HG02678 (cell line): ENCODE data around the gene AP3M1.
A peak's percentile ranks its signal among the peaks of the same experiment; 100 is the strongest.

Experiments used
- ATAC-seq: cut with Tn5 transposase; IDR thresholded peaks from one replicate; pipeline ENCODE4 v1.9.1; 2021; ENCODE audit warnings: mild to moderate bottlenecking, moderate library complexity; ENCODE audit not compliant: unreplicated experiment

AP3M1 gene

GRCh38 chr10:74117738-74118137 is 32.9 kb downstream of the AP3M1 start:
- ATAC-seq: peak; percentile 57

DNA sequence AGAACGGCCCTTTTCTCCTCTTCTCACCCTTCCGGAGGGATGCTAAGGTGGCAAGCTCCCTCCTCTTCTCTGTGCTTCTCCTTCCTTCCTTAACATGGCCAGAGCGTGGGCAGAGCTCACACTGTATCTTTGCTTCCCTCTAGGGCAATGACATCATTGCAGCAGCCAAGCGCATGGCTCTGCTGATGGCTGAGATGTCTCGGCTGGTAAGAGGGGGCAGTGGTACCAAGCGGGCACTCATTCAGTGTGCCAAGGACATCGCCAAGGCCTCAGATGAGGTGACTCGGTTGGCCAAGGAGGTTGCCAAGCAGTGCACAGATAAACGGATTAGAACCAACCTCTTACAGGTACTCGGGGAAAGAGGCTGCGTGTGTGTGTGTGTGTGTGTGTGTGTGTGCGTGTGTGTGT is 36.6 kb downstream of the AP3M1 start:
- ATAC-seq: no peak

- no peak for ATAC-seq
Measured at GRCh38 chr10:74113546-74113945, 37.1 kb downstream of the AP3M1 start.

DNA sequence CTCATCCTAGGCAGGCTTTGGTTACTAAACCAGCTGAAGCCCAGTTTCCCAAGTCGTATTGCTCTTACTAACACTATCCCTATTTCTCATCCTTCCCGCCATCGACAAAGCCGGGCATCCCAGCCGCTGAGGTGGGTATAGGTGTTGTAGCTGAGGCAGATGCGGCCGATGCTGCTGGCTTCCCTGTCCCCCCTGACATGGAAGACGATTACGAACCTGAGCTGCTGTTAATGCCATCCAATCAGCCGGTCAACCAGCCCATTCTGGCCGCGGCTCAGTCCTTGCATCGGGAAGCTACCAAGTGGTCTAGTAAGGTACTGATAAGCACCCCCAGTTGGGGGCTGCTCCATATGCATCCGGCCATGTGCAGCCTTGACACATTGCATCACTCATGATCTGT is 38.8 kb downstream of the AP3M1 start:
- no peak for ATAC-seq

GRCh38 chr10:74110120-74110519 is 40.5 kb downstream of the AP3M1 start:
- no peak for ATAC-seq

GRCh38 chr10:74109452-74109851 is 41.2 kb downstream of the AP3M1 start:
- no peak for ATAC-seq

GRCh38 chr10:74107391-74107790 is 43.2 kb downstream of the AP3M1 start:
- ATAC-seq: no peak

- ATAC-seq: no peak
Measured at GRCh38 chr10:74104996-74105395, 45.6 kb downstream of the AP3M1 start.

DNA sequence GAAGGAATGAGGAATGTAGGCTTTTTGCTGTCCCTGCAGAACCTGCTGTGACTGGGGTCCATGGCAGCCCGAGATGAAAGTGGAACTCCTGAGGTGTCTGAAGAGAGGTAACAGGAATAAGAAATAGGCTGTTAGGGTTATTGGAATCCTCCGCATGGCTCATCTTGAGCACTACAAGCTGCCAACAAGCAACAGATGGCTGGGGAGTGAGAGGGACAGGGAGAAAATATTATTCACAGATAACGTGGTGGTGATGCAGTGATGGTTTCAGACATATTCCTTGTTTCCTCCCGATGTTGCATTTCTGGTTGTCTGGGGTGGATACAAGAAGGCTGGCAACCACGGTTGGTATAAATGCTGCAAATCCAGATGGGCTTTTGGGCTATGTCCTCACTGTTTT is 46.1 kb downstream of the AP3M1 start:
- no peak for ATAC-seq

DNA sequence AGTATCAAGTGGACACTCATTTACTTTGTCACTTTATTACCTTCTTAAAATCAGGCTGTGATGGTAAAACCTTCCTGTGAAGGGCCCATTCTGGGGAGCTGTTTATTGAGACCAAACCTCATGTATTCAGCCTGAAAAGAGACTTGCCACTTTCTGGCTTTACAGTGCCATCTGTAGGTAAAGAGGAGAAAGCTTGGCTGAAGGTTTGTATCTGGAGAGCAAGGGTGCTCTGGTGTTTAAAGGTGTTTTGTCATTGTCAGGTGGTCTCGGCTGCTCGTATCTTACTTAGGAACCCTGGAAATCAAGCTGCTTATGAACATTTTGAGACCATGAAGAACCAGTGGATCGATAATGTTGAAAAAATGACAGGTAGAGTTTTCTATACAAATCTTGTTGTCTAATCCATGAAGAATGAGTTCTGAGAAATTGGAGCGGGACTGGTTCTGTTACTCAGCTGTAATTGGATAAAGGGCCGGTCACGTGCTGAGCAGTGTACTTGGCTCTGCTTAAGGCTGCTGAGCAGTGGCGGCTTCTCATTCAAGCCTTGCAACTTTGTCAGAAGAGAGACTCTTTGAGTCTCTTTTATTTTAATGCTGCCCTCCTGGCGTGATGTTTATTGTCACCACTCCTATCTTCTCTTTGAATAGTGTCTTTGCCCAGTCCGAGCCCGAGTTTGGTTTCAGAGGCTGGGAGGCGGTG is 46.9 kb downstream of the AP3M1 start:
- ATAC-seq: no peak

DNA sequence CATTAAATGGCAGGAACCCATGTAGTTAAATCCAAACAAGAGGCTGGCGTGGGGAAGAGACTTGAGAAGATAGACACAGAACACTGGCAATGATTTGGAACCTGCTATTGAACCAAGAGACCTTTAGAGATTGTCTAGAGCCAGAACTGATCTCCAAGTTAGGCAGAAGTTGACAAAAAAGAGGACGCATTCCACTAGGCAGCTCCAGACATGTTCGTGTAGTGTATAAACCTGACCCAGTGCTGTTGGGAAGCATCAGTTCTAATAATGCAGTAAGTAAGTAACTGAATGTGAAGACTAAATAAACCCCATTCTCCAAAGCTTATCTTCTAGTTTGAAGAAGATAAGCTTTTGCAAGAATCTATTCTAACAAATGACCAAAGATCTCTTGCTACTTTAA is 50.8 kb downstream of the AP3M1 start:
- no peak for ATAC-seq

DNA sequence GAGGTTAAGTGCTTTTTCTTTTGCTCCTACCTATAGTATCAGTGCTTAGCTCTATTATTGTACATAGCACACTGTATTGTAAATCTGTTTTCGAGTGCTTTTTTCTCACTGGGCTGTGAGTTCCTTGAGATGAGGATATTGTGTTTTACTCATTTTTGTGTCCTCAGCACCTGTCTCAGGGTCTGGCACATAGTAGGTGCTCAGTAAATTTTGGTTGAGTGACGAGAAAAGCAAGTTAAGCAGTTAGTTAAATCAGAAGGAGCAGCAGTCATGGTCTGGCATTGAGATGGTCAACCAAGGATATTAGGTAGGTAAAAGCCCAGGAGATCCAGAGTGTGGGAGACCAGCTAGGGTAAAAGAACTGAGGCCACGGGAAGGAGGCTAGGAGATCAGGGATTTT is 51.2 kb downstream of the AP3M1 start:
- no peak for ATAC-seq

DNA sequence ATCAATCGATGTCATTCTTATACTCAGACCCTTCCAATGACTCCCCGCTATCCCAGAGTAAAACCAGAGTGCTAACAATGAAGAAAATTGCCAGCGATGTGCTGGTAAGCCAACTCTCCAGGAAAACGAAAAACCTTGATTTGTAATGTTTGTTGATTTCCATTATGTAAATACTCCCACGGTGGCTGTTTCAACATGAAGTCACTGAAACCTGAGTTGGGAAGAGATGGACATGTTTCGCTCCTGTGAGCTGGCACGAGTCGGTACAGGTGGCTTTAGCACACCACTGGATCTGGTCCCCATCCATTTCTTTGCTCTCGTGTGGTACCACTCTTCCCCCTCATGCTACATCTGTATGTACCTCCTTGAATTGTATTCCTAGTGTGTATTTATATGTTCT is 52.9 kb downstream of the AP3M1 start:
- no peak for ATAC-seq

GRCh38 chr10:74096777-74097176 is 53.9 kb downstream of the AP3M1 start:
- ATAC-seq: peak; percentile 96

- no peak for ATAC-seq
Measured at GRCh38 chr10:74094231-74094630, 56.4 kb downstream of the AP3M1 start.

- ATAC-seq: no peak
Measured at GRCh38 chr10:74093530-74094164, 57.0 kb downstream of the AP3M1 start.

DNA sequence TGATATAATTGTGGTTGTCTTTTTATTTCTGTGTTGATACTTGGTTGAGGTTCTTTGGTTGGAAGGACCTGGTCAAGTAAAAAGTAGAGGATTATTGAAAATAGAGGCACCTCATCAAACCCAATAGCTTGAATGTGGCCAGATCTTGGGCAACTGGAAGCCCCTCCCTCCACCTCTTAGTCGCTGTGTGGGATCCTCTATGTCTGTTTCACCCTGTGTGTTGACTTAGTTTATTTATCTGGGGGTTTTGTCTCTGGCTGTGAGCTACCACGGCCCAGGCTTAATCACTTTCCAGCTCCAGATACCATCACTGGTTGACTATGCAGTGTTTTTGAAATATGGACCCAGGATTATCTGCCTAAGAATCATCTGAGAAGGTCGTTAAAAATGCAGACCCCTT is 58.3 kb downstream of the AP3M1 start:
- no peak for ATAC-seq

DNA sequence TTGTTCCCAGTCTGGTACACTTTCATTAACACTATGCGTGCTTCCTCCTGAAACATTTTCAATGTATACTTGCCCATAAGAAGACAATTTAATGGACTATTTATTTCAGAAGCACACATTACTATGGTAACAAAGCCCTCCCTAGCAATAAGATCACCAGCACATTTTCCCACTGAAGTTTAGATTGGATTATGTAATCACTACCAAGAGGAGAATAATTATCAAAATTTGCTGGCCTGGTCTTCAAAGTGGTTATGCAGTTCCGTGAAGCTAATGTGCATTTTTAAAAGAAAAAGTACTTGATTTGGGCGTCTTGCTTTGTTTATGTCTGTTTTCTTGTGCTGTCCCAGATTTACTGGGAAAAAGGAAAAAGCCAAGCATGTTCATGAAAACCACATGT is 61.9 kb downstream of the AP3M1 start:
- ATAC-seq: no peak

GRCh38 chr10:74086317-74086716 is 64.3 kb downstream of the AP3M1 start:
- no peak for ATAC-seq

DNA sequence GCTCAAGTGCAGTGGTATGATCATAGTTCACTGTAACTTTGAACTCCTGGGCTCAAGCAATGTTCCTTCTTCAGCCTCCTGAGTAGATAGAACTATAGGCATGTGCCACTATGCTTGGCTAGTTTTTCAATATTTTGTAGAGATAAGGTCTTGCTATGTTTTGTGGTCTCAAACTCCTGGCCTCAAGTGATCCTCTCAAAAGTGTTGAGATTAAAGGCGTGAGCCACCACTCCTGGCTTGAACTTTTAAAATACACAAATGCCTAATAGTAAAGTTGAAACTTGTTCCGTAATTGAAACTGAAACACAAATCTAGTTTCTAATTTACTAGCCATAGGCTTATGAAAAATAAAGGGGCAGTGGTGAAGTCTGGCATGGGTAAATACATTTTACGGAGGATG is 65.7 kb downstream of the AP3M1 start:
- ATAC-seq: peak; percentile 79

DNA sequence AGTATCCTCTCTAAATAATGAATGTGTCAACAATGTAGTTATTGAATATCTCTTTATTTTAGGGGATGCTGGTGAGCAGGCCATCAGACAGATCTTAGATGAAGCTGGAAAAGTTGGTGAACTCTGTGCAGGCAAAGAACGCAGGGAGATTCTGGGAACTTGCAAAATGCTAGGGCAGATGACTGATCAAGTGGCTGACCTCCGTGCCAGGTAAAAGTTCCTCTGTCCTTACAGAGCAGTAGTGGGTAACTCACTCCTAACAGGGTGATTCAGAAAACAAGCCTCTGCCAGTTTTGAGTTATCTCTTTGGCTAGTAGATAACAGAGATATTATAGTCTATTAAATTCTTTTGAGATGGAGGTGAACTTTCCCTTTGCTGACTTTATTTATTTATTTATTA is 67.3 kb downstream of the AP3M1 start:
- ATAC-seq: no peak

DNA sequence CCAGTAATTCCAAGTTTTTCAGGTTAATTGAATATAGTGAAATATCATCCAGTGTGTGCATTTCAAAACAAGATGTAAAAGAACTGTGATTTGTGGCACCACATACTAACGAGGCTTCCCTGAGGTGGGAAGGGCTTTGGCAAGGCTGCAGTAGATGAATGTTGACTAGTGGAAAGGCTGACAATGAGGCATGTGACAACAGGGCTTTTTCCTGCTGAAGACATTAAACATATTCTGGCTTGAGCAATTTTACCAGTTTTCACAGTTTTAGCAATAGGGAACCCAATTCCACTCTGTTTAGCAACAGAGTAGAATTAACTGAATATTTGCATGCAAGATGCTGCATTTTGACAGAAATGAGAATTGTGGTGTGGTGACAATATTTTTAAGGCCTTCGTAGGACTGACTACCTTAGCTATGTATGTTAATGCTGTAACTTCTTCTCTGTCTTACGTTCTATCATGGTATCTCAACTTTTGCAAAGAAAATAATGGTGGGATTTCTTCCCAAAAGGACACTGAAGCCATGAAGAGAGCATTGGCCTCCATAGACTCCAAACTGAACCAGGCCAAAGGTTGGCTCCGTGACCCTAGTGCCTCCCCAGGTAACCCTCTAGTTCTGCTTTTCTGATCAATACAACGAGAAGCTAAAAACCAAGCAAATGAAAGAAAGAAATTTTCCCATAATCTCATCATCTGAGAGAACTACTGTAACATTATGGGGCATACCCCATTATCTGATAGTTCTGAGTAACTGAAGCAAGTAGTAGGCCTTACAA is 68.5 kb downstream of the AP3M1 start:
- no peak for ATAC-seq
